ENCODE measurements around the gene MAGI2.
"Not testable (repeated sequence)": the region's sequence is repeated elsewhere in the genome, so short reads cannot be mapped to it uniquely, and the experiment has no call there.

MAGI2 gene

GRCh38 chr7:79035858-79036257 is 417.6 kb downstream of the MAGI2 start:
- DNase-seq: no peak

DNA sequence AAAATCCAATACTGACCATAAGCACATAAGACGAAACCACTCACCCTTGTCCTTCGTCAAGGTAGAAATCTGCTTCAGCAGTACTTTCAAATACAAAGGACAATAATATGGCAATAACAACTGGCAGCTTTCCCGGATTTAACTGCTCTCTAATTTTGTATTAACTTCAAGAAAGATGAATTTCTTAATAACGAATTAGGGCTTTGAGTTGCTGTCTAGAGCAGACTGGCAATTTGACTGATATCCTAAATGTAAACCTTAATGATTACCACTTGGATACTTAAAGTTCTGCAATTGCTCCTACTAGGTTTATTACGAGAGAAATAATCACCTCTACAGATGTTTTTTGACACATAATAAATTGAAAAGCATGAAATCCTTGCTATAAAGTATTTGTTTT is 418.7 kb downstream of the MAGI2 start:
- DNase-seq: no peak

DNA sequence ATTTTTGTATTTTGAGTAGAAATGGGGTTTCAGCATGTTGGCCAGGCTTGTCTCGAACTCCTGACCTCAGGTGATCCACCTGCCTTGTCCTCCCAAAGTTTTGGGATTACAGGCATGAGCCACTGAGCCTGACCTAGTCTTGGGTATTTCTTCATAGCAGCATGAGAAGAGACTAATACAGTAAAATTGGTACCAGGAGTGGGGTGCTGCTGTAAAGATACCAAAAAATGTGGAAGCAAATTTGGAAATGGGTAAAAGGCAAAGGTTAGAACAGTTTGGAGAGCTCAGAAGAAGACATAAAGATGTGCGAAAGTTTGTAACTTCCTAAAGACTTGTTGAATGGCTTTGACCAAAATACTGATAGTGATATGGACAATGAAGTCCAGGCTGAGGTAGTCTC is 433.8 kb downstream of the MAGI2 start:
- not testable (repeated sequence) for DNase-seq

DNA sequence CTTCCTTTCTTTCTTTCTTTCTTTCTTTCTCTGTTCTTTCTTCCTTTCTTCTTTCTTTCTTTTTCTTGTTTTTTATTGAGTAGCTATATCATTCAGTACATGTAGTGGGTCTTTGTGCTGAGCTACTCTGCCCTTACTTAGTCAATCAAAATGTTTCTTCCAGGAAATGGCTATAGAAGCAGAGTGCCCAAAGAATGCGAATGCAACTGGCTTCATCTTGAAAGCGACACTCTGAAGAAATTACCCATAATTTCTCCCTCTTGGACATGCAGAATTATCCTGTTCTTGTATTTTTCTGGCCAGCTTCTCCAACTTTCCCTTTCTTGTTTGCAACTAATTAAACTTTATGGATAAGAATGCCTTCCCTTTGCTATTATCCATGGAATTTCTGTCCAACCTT is 441.5 kb downstream of the MAGI2 start:
- DNase-seq: no peak

DNA sequence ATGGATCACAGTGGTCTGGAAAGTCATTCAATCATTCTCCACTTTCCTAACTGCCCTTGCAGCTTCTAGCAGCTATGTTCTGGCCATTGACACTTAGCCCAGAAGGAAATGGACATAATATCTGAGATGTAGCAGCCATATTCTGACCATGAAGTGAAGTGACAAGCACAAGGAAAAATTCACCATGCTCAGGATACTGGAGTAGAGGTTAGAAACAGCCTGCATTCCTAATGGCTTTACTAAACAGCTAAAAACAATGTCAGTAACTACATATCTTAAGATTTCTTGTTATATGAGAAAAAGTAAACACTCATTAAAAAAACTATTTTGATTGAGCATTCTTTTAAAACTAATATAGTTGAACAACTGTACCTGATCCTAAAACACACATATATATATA is 443.8 kb downstream of the MAGI2 start:
- DNase-seq: no peak

DNA sequence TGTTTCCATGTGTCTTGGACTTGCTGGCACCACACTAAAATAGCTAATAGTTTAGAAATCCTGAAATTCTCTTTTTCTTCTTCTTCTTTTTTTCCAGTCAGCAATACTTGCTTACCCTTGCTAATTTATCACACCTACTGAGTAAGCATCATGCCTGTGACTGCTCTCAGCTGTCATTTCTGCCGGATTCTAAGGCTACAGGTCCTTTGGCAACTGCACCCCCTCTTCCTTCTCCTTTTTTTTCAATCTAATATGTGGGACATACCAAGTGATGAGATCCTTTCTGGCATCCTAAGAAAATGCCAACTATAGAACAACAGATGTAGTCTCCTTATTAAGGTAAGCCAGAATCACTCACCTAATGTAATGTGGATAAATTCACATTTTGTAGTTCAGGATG is 444.7 kb downstream of the MAGI2 start:
- no peak for DNase-seq

DNA sequence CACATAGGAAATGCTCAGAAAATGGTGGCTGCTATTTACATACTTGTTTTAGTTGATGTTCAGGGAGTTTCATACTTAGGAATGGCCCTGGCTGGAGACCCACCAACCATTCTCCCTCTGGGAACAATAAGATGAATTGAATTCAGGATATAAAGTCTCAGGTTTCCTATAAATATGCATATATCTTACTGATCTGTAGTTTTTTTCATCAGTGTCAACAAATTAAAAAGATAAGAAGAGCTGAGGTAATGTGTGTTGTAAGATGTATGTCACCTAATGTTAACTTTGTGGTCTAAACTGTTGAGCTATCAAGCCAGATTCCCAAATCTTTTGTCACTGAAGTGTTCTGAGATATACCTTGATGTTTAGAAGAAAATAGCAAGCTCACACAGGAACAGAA is 457.5 kb downstream of the MAGI2 start:
- DNase-seq: no peak

DNA sequence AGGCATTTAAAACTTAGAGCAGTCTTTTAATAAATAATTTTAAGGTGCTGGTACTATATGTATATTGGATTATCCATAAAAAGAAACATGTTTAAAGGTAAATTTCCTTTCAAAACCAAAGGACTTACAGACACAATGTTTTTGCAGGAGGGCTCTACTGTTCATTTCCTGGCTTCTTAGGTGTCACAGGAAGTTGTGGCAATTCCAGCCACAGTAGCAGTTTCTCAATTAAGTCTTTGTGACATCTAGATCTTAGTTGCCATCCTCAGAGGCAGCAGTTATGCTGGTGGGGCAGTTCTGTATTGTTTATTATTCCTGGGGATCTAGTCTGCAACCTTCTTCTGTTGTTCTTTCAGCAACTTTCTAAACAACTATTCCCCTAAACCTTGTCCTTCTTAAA is 460.1 kb downstream of the MAGI2 start:
- DNase-seq: no peak

DNA sequence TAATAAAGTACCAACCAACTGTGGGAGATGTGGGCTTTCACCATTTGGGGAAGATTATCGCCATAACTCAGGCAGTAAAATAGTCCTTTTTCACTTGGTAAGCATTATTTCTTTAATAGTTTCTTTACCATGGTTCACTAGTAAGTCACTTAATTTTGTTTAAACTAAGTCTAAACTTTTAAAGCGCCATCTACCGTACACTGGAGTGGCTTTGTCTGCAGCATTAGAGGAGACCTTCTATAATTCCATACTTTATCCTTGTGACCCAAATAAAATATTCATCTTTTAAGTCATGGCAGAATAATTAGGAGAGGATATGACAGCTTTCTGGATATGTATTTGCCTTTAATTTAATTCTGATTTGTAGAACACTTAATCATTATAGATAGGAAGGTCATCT is 468.0 kb downstream of the MAGI2 start:
- no peak for DNase-seq

DNA sequence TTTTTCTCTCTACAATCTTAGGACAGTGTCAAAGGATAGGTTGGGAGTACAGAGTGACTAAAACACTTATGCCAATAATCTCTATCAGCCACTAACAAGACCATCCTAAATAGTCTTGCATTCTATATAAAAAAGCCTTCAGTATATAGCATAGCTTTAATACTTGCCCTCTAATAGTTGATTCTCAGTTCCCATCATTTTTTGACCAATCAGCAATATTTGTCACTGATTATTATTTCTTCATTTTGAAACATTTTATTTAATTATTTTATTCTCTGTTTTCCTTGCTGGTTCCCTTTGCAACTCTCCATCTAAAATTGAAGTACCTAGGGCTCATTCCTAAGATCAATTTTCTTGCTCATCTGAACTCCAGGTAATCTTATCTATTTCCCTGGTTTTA is 470.0 kb downstream of the MAGI2 start:
- DNase-seq: no peak

DNA sequence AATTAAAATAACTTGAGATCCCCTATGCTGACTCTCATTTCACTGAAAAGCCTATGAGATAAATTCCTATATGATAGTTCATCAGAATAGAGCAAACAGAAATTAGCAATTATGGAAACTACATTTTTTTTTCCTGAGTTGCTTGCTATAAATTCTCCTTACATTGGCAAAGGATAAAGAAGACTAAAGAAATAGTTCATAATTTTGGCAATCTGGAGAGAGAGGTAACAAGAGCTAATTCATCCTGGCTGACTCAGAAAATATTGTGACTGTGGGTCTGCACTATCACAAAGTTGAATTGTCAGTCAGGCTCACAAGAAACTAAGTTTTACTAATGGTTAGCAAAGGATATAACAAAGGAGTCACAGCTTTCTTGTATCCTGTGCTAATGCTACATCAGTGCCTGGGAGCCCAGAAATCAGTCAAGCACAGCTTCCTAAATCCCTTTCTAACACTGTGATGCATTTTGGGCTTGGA is 483.0 kb downstream of the MAGI2 start:
- DNase-seq: no peak

DNA sequence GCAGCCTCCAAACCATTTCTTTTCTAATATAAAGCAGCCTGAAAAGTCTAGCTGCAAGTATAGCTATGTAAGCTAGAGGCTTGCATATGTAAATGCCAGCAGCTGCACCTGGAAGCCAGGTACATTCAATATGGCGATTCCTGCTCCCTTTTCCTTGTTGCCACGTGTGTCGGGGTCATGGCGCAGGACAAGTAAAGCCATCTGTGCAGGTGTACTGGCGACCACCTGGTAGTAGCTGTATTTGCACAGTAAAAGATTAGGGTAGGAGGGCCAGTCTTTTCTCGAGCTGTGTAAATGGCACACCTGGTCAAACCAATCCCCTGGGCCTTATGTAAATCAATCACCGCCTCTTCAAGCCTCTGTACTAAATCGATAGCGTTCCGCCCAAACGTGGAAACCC is 484.5 kb downstream of the MAGI2 start:
- no peak for DNase-seq

GRCh38 chr7:78967561-78967960 is 485.9 kb downstream of the MAGI2 start:
- not testable (repeated sequence) for DNase-seq

DNA sequence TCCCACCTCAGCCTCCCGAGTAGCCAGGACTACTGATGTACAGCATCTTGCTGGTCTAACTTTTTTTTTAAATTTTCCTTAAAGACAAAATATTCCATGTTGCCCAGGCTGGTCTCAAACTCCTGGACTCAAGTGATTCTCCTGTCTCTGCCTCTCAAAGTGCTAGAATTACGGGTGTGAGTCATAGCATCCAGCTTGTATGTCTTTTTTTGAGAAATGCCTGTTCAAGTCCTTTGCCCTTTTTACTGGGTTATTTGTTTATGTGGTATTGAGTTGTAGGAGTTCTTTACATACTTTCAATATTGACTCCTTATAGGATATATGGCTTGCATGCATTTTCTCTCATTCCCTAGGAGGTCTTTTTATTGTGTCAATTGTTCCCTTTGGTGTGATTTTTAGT is 486.4 kb downstream of the MAGI2 start:
- DNase-seq: no peak

GRCh38 chr7:78959477-78959876 is 494.0 kb downstream of the MAGI2 start:
- DNase-seq: no peak

- no peak for DNase-seq
These were observed 498.1 kb downstream of the MAGI2 start for GRCh38 chr7:78955329-78955728.

DNA sequence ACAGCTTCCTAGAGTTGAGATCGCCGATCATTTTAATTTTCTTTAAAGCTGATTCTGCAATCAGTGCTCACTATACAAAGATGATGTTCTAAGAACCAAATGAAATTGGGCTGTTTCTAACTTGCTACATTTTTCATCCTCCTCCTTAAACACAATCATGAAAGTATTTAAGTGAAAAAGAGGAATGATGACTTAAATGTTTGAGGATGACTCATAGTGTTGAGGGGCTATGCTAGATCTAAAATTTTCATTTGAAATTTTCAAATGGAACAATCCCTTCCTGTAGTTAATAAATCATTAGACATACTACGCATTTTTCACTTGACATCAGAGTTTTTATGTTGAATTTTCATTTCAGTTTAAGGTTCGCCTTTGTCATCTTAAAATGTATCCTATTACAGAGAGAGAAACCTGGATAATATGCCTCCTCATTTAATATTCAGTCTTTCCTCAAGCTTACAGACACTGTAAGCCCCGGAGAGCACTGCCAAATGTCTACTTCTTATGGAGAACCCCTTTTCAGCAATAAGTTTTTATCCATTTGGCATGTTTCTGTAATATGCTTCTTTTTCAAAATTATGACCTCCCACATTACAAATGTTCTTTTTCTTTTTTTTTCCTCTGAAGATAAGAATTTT is 499.6 kb downstream of the MAGI2 start:
- no peak for DNase-seq

DNA sequence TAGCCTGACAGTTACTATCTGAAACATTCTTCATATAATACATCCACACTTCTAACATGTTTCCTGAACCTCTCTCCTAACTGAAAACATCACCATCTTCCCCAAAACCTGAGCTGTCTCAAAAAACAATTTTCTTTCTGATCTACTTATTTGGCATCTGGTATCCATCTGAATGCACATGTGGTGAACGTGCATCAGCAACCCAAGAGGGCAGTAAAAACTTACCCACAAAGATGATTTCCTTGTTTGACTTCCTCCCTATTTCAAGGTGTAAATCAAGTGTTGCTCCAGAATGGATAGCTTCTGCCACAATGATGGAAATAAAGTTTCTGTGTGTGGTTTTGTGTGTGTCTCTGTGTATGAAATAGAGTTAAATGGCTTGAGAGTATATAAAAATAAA is 500.4 kb downstream of the MAGI2 start:
- DNase-seq: no peak

DNA sequence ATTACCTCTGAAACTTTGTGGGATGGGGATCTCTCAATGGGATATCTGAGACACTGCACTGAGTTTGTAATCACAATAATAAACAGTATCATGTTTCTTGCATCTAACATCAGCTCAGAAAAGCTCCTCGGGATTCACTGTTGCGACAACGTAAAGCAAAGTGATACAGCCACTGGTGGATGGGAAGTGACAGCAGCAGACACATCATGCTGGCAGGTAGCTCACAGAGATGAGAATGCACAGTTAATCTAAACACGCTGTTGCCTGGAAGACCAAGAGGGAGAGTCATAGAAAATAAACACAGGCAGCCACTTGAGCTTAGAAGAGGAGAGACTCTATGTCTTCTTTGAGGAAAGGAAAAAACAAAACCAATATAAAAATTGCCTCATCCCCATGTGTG is 513.8 kb downstream of the MAGI2 start:
- no peak for DNase-seq

DNA sequence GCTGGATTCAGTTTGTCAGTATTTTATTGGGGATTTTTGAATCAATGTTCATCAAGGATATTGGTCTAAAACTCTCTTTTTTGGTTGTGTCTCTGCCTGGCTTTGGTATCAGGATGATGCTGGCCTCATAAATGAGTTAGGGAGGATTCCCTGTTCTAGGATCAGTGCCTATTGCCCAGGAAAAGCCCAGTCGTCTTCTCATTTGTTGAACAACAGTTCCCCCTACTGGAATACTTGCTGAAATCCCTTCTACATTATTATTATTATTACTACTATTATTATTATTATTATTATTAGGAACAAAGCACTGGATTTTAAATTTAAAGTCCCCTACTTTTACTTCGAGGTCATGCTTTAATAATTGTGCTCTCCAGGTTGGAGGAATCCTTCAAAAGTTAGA is 528.9 kb downstream of the MAGI2 start:
- no peak for DNase-seq

DNA sequence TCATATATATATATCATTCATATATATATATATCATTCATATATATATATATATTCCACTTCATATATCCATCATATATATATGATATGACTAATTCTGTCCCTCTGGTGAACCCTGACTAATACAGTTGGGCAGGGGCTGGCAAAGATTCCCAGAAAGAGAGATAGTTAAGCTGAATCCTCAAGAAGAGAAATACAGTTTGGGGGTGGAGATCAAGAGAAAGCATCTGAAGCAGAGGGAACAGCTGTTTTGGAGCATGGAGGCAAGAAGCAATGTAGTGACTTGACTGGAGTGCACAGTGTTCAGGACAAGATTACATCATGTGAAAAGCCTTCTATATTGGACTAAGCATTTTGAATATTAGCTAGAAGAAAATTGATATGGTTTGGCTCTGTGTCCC is 540.7 kb downstream of the MAGI2 start:
- no peak for DNase-seq

DNA sequence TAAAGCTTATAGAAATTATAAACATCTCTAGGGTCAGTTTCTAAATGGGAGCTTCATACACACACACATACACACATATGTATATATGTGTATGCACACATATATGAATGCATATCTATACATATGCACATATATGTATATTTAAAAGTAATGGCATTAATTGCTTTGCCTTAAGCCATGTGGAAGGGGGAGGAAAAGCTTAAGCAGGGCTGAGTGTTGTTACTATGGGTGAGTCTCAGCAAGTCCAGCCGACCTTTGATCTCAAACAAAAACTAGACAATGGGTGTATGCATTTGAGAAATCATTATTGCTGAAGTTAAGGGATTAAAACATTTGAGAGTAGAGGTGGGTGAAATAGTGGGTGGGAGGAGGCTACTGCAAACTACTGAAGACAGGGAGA is 546.7 kb downstream of the MAGI2 start:
- DNase-seq: no peak

DNA sequence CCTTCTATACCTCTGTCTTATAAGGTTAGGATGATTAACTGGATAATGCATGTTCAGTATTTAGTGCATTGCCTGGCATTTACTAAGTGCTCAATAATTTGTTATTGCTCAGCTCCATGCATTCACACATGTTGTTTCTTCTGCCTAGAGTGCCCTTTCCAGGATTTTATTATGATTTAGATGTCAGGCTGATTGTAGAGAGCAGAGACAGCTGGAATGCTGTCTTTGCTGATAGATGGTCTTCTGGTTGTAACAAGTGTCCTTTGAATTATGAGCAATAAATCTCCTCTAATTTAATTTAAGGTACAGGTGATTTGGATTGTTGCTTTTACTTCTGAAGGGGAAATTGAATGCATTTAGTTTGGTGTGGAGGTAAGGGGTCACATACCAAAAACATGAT is 548.0 kb downstream of the MAGI2 start:
- DNase-seq: no peak

DNA sequence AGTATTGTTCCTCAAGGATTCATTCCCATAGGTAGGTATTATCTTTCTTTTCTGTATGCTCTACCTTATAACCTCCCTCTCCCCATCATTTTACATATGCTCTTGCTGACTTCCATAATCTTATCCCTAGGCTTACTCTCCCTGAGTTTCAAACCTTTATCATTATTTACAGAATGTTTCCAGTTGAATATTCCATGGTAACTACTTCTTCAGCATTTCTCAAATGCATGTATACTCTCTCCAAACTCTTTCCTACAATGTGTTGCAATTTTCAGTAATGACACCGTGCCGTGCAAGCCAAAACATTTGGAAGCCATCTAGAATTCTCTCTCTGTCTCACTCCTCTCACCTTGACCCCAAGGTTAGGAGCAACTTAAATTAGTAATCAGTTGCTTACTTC is 548.5 kb downstream of the MAGI2 start:
- no peak for DNase-seq

- DNase-seq: no peak
These were observed 551.9 kb downstream of the MAGI2 start for GRCh38 chr7:78901566-78901965.

DNA sequence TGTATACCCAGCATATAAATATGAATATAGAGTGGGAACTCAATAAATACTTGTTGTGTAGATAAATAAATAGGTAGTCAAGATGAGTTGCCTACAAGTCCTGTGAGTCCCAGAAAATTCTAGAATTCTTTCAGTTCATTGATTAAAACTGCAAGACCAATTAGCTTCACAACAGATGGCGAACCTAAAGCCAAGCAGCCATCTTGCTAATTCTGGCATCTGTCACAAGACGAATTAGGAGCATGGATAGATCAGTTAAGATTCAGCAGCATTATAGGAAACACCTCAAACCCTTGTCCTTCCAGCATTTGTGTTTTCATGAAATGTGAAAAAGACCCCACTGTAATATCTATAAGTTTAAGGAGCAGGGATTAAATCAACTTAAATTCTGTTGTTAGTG is 552.7 kb downstream of the MAGI2 start:
- DNase-seq: no peak
